GM15510 (cell line): ENCODE data around the gene RNF222.

Experiments used
- POLR2A ChIP-seq: IDR thresholded peaks from 3 replicates; pipeline ENCODE4 v1.6.1; 2011; ENCODE audit warnings: borderline replicate concordance; ENCODE audit not compliant: insufficient read length; ENCODE audit errors: extremely low read depth

RNF222 gene

GRCh38 chr17:8345052-8345690 is 52.5 kb downstream of the RNF222 start:
- no peak for TF ChIP-seq POLR2A

DNA sequence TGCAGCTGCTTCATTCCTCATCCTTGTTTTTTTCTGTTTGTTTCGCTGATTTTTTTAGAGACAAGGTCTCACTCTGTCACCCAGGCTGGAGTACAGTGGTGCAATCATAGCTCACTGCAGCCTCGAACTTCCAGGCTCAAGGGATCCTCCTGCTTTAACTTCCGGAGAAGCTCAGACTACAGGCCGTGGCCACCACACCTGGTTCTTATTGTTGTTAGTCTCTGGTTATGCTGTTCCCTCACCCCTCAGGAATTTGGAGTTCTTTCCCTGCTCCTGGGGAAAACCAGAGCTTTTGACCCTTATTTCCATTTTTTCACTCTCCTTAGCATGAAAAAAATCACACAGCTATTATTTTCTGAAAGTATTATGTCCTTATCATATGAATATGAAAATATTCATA is 56.2 kb downstream of the RNF222 start:
- no peak for TF ChIP-seq POLR2A
